NCI-H1436 treated with DMSO at 0.1 percent for 48 hours (cell line): ENCODE data around the gene CRELD2.

ENCODE experiments used
- DNase-seq: peaks from one replicate; lab custom pipeline; 2025; lab: John Stamatoyannopoulos, UW

The CRELD2 gene, protein sequence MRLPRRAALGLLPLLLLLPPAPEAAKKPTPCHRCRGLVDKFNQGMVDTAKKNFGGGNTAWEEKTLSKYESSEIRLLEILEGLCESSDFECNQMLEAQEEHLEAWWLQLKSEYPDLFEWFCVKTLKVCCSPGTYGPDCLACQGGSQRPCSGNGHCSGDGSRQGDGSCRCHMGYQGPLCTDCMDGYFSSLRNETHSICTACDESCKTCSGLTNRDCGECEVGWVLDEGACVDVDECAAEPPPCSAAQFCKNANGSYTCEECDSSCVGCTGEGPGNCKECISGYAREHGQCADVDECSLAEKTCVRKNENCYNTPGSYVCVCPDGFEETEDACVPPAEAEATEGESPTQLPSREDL

DNA sequence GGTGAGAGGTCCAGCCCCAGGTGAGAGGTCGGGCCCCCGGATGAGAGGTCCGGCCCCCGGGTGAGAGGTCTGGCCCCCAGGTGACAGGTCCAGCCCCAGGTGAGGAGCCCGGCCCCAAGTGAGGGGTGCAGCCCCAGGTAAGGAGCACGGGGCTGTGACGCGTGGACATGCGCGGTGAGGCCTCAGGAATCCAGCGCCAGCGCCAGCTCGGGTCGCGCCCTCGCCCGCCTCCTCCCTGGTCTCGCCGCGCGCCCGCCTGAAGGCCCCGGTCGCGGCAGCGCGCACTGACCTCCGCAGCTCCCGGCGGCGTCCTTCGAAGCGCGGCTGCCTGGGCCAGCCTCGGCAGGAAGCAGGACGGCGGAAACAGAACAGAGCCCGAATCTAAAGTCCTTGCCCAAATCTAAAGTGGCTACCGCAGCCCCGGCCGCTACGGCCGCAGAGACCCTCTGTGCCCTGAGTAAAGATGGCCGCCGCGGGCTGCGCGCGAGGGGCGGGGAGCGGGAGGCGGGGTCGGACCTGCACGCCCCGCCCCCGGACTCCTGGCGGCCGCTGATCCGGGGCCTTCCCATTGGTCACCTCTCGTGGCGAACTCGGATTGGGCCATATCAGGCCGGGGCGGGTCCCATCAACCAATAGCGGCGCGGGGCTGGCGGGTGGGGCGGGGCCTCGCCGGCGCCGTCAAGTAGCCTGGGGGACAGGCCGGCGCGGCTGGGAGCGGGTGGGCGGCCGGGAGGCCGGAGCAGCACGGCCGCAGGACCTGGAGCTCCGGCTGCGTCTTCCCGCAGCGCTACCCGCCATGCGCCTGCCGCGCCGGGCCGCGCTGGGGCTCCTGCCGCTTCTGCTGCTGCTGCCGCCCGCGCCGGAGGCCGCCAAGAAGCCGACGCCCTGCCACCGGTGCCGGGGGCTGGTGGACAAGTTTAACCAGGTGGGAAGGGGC lies at the start of gene CRELD2, which contains the start of gene ALG12:
Gene CRELD2, plus strand, starts transcription at position 661 of the 937 bp plus-strand sequence. Its CDS starts 136 bp downstream, at position 797.
Gene ALG12, minus strand, starts transcription at position 465 of the 937 bp plus-strand sequence. CDS start 4,673 bp downstream, outside the sequence.
- DNase-seq, result peak; percentile 79

DNA sequence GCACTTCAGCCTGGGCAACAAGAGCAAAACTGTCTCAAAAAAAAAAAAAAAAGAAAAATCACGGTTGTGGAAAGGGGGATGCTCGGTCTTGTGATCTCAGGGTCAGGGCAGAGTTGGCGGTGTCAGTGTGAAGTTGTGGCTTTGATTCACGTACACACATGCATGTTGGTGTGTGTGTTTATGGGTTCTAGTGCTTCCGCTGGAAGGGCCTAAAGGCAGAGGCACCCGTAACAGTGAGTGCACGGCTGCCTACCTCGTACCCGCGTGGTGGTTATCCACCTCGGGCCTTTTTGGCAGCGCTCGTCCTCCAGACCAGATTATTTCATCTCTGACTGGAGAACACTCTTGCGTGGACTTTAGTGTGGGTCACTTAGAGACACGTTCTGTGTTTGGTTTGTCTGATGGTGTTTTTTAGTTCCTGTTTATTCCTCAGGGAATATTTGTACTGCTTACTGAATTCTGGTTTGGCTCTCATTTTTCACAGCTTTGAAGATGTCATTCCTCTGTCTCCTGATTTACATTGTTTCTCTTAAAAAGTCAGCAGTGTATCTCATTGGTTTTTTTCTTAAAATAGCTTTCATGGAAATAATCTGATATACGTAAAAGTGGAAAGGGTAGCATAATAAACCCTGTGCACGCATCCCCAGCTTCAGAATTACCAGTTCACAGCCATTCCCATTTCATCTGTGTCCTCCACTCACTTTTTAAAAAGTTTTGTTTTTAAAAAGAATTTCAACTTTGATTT lies 49.2 kb upstream of the CRELD2 start:
- DNase-seq, result no peak

DNA sequence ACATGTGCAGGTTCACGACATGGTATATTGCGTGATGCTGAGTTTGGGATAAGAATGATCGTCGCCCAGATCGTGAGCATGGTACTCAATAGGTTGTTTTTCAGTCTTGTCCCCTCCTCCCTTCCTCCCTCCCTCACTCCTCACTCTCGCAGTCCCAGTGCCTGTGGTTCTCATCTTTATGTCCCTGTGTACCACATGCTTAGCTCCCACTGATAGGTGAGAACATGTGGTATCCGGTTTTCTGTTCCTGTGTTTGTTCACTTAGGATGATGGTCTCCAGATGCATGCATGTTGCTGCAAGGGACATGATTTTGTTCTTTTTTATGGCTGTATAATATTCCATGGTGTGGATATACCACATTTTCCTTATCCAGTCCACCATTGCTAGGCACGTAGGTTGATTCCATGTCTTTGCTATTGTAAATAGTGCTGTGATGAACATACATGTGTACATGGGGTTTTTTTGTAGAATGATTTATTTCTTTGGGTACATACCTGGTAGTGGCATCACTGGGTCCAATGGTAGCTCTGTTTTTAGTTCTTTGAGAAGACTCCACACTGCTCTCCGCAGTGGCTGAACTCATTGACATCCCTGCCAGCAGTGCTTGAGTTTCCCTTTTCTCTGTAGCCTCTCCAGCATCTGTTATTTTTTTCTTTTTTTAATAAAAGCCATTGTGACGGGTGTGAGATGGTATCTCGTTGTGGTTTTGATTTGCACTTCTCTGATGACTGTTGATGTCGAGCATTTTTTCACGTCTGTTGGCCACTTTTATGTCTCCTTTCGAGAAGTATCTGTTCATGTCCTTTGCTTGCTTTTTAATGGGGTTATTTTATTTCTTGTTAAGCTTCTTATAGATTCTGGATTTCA lies 48.4 kb upstream of the CRELD2 start:
- no peak for DNase-seq

DNA sequence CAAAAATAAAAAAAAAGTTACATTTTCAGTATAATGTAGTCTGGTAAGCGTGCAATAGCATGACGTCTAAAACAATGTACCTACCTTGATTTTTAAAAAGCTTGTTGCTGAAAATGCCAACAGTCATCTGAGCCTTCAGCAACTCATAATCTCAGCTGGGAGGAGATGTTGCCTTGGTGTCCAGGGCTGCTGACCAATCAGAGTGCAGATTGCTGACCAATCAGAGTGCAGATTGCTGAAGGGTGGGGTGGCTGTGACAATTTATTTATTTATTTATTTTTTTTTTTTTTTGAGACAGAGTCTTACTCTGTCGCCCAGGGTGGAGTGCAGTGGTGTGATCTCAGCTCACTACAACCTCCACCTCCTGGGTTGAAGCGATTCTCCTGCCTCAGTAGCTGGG lies 47.0 kb upstream of the CRELD2 start:
- no peak for DNase-seq

DNA sequence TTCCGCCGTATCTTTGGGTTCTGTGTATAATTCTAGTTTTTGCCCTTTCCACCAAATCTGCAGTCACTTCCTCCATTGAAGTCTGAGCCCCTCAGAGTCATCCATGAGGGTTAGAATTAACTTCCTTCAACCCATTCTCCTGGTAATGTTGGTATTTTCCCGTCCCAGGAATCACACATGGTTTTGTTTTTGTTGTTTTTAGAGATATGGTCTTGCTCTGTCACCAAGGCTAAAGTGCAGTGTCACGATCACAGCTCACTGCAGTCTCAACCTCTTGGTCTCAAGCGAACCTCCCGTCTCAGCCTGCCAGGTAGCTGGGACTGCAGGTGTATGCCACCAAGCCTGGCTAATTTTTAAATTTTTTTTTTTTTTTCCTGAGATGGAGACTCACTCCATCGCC lies 46.1 kb upstream of the CRELD2 start:
- no peak for DNase-seq

DNA sequence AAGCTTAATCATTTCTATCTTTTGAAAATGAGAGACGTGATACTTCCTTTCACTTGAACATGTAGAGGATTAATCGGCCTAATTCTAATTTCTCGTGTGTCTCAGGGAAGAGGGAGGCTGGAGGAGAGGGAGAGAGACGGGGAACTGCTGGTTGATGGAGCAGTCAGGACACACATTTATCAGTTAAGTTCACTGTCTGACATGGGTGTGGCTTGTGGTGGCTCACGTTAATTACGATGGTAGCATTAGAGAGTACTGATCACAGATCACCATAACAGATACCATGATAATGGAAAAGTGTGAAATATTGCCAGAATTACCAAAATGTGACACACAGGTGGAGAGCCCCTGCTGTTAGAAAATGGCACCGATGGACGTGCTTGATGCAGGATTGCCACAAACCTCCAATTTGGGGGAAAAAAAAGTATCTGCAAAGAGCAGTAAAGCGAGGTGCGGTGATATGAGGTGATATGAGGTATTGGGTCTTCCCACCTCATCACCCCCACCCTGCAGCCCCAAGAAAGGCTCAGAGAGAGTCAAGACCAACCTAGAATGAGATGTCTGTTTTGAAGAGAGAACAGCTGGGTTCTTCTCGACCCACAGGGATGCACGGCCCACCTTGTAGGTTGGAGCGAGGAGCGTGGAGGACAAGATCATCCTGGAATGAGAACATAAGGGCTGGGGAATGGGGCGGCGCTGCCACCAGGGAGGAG lies 45.0 kb upstream of the CRELD2 start:
- no peak for DNase-seq

DNA sequence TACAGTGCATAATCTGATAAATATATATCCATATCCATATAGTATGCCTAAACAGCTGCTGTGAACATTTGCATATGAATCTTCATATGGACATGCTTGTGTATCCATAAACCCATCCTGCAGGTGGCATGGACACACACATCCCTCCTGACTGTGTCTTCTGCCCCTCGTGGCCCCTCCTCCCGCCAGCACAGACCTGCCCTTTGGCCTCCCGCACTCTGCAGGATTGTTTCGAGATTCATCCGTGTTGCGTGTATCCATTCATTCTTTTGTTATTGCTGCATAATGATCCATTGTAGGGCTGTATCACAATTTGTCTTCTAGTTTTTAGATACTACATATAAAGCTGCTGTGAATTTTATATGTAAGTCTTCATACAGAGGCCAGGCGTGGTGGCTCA lies 40.8 kb upstream of the CRELD2 start:
- no peak for DNase-seq

DNA sequence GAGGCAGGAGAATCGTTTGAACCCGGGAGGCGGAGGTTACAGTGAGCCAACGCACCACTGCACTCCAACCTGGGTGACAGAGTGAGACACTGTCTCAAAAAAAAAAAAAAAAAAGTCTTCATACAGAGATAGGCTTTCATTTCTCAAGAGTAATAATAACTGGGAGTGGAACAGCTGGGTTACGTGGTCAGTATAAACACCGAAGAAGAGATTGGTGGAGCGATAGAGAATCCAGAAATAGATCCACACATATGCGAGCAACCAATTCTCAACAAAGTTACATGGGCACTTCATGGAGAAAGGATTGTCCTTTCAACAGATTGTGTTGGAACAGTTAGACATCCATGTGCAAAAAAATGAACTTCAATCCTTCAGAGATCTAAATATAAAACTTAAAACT lies 40.2 kb upstream of the CRELD2 start:
- DNase-seq, result no peak

DNA sequence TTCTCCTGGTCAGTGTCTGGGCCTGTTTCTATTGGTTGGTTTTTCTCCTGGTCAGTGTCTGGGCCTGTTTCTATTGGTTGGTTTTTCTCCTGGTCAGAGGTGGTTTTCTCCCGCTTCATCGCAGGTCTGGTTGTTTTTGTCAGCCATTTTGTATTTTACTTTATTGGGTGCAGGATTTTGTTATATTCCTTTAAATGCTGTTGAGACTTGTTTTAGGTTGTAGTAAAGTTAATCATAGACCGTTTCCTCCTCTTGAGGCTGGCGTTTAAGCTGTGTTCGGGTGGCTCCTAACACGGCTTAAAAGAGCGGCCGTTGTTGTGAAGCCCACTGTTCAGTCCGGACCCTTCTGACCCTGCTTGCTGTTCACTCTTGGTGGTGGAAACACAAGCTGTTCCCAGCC lies 38.6 kb upstream of the CRELD2 start:
- no peak for DNase-seq

DNA sequence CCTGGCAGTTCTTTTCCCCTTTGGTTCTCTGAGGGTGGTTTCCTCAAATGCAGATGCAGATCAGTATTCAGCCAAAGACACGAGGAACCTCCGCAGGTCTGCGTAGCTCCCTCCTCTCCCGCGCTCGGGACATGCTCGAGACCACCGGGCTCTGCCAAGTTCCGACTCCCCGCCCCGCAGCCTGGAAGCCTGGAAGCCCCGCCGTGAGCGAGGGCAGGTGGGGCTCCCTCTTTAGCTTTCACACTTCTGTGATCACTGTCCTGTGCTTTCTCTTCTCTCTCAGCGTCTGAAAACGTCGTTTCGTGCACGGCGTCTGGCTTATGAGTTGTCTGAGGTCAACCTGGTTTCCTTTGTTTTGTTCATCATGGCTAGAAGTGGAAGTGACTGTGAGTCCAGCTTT lies 38.2 kb upstream of the CRELD2 start:
- no peak for DNase-seq

DNA sequence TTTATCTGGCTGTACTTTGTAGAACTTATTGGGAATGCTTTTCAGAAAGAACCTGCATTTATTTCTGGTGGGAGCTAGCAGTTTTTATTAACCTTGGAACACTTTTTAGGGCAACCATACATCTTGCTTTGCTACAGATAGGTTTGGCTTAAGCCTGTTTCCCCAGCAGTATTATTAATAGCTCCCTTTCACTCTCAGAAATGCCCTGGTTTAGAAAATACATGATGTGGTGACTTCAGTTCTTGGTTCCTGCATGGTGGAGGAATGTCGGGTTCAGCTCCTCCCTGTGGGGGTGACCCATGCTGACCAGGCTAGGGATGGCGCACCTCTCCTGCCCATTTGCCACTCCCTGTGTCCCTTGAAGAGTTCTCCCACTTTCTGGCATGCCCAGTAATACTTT lies 36.6 kb upstream of the CRELD2 start:
- DNase-seq, result no peak

DNA sequence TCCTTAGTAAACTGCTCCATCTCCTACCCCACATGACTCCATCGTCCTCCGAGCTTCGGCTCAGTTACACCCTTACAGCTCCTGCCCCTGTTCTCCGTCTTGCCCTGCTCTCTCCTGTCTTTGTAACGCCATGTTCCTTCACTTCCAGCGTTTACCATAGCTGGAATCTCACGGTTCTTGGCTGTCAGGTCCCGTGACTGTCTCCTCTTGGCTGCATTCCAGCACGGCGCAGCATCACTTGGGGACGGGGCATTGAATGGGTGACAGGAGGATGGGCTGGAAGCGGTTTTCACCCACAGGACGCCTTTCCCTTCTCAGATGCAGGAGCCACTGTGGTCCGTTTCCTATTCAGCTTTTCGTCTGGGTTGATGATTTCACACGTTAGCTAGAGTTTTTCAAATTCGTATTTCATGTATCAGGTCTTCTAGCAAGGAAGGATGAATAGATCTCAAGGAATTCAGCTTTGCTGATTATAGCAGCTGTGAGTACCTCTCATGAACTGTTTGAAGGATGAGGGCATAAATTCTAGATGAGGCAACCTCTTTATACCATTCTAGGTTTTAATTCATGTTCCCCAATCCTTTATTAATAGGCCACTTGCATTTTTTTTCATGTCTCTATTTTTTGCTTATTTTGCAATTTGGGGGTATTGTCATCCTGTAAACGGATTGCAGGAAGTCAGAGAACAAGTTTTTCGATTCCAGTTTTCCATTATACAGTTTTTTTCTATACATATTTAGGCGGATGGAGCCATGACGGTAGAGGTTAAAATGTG lies 35.7 kb upstream of the CRELD2 start:
- no peak for DNase-seq

DNA sequence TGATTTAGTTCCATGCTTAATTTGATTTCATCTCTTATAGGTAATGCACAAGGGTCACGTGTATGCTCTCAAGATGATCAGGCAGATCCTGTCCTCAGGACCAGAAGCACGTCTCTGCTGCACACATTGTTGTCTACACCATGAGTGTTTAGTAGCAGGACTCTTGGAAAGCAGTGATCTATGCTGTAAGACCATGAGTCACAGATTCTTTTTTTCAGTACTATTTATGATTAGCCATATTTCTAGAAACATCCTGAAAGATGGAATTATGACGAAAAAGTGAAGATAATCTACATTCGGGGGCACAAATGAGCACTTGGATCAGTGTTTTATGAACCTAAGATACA lies 35.2 kb upstream of the CRELD2 start:
- DNase-seq, result no peak

DNA sequence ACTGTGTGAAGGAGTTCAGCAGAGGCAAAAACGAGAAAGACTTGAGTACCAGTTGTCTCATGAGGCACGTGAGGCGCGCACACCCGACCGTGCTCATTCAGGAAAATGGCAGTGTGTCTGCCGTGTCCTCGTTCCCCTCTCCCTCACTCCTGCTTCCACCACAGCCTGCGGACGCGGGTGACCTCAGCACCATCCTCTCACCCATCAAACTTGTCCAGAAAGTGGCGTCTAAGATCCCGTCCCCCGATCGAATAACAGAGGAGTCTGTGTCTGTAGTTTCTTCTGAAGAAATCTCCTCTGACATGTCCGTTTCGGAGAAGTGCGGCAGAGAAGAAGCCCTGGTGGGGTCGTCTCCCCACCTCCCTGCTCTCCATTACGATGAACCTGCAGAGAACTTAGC lies 34.4 kb upstream of the CRELD2 start:
- DNase-seq, result no peak

DNA sequence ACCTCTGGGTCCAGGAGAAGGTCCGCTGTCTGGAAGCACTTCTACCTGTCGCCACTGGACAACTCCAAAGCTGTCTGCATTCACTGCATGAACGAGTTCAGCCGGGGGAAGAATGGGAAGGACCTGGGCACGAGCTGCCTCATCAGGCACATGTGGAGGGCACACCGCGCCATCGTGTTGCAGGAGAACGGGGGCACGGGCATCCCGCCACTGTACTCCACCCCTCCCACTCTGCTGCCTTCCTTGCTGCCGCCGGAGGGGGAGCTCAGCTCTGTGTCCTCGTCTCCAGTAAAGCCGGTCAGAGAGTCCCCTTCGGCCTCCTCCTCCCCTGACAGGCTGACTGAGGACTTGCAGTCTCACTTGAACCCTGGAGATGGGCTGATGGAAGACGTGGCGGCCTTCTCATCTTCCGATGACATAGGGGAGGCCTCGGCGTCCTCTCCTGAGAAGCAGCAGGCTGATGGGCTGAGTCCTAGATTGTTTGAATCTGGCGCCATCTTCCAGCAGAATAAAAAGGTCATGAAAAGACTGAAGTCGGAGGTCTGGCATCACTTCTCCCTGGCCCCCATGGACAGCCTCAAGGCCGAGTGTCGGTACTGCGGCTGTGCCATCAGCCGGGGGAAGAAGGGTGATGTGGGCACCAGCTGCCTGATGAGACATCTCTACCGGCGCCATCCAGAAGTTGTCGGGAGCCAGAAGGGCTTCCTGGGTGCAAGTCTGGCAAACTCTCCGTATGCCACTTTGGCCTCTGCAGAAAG lies 33.8 kb upstream of the CRELD2 start:
- no peak for DNase-seq

DNA sequence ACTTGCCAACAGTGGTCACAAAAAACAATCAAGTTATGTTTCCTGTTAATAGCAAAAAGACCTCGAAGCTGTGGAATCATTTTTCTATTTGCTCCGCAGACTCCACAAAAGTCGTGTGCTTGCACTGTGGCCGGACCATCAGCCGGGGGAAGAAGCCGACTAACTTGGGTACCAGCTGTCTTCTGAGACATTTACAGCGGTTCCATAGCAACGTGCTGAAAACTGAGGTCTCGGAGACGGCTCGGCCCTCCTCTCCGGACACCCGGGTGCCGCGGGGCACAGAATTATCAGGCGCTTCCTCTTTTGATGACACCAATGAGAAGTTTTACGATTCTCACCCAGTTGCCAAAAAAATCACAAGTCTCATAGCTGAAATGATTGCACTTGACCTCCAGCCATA lies 33.2 kb upstream of the CRELD2 start:
- DNase-seq, result no peak

DNA sequence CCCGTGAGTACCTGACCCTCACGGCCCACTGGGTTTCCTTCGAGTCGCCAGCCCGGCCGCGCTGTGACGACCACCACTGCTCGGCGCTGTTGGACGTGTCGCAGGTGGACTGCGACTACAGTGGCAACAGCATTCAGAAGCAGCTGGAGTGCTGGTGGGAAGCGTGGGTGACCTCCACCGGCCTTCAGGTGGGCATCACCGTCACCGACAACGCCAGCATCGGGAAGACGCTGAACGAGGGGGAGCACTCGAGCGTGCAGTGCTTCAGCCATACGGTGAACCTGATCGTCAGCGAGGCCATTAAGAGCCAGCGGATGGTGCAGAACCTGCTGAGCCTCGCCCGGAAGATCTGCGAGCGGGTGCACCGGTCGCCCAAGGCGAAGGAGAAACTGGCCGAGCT lies 32.6 kb upstream of the CRELD2 start:
- DNase-seq, result no peak

DNA sequence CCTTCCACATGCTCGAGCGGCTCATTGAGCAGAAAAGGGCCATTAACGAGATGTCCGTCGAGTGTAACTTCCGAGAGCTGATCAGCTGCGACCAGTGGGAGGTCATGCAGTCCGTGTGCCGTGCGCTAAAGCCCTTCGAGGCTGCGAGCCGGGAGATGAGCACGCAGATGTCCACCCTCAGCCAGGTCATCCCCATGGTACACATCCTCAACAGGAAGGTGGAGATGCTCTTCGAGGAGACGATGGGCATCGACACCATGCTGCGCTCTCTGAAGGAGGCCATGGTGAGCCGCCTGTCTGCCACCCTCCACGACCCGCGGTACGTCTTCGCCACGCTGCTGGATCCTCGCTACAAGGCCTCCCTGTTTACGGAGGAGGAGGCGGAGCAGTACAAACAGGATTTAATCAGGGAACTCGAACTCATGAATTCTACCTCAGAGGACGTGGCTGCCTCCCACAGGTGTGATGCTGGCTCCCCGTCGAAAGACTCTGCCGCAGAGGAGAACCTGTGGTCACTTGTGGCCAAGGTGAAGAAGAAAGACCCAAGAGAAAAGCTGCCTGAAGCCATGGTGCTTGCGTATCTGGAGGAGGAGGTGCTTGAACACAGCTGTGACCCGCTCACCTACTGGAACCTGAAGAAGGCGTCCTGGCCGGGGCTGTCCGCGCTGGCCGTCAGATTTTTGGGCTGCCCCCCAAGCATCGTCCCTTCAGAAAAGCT lies 31.9 kb upstream of the CRELD2 start:
- no peak for DNase-seq

DNA sequence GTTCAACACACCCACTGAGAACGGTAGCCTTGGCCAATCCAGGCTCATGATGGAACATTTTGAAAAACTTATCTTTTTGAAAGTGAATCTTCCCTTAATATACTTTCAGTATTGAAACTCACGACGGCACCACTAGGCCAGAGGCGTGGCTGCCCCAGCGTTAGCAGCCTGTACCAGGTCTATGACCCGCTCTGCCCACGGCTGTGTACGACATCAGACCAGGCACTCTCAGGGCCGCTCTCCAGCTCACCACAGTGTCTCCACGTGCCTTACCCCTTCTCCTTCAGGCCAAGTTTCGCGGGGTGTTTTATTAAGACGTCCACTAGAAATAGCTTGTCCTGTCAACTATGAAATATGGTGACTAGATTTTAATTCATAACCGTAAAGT lies 31.4 kb upstream of the CRELD2 start:
- DNase-seq, result no peak
